ENCODE data around the gene LRATD1. TPM values are rescaled to one million over a fixed set of nuclear protein-coding genes. Genes with fewer than 3 reads are reported as not detected.

The LRATD1 gene
- total and polyA plus RNA-seq, 2 donors (not counting 3 experiments of a cell fraction or from before 2014, with no cell fraction given), result not detected

- dilution Hi-C loops (cut with MboI; ENCODE audit: extremely low pct_ligation_motif_present, low sequenced_read_pairs) (no loop called here), intact Hi-C loops (cut with micrococcal nuclease) (no loop called here)
- BruUV-seq (replicated peaks), result no TSS peak
- Histone ChIP-seq H3K27ac (ENCODE audit: insufficient read depth, low read depth, low read length) (no peak overlapping the region), H3K36me3 (ENCODE audit: control insufficient read depth in 2 of 2, extremely low read depth in 1 of 2, insufficient read depth in 2 of 2, low read length in 2 of 2) (no peaks in the 10 kb centered on the region), H3K27me3 (ENCODE audit: control insufficient read depth in 2 of 2, insufficient read depth in 2 of 2, low read length in 2 of 2) (peaks cover 31 to 41% of the 10 kb centered on the region in 2 experiments), H3K79me2 (ENCODE audit: control insufficient read depth, insufficient read depth, low read length) (no peaks in the 10 kb centered on the region), H3K9ac (replicated peaks; ENCODE audit: extremely low read depth, insufficient read depth, low read length) (no peak overlapping the region), H3K9me1 (replicated peaks; ENCODE audit: control insufficient read depth, extremely low read depth, insufficient read depth, low read length) (no peaks in the 10 kb centered on the region), H3K4me2 (ENCODE audit: insufficient read depth, low read length) (no peak overlapping the region), H3K9me3 (replicated peaks; ENCODE audit: control insufficient read depth, insufficient read depth, low read length) (no peaks in the 10 kb centered on the region), H2AFZ (ENCODE audit: low read depth, low read length) (no peak overlapping the region), H3K4me3 (replicated peaks in 1 of 3; ENCODE audit: insufficient read depth in 1 of 3, low read depth in 1 of 3, low read length in 3 of 3) (no peak overlapping the region), H3K4me1 (ENCODE audit: control insufficient read depth, extremely low read depth, insufficient read depth, low read length) (peaks cover 2% of the 10 kb centered on the region), H4K20me1 (replicated peaks; ENCODE audit: control insufficient read depth, extremely low read depth, insufficient read depth, low read length) (no peaks in the 10 kb centered on the region)
- no peak for FAIRE-seq
- POLR2A ChIA-PET, result no interaction called here
- TF ChIP-seq MAX (IDR thresholded peaks at IDR 0.05; ENCODE audit: insufficient read depth, insufficient read length) (no peak), POLR2AphosphoS5 (IDR thresholded peaks at IDR 0.05; ENCODE audit: insufficient read depth, low read depth, low read length) (no peak), GATA2 (IDR thresholded peaks at IDR 0.05; ENCODE audit: insufficient read depth, insufficient read length, low read depth, low read length) (no peak), EZH2 (IDR thresholded peaks at IDR 0.05; ENCODE audit: borderline replicate concordance, low read depth, low read length, severe bottlenecking) (no peak), MYC (IDR thresholded peaks at IDR 0.05; ENCODE audit: low read depth, low read length) (no peak), JUN (IDR thresholded peaks at IDR 0.05; ENCODE audit: borderline replicate concordance, insufficient read depth, insufficient read length, low read depth) (no peak), POLR2A (IDR thresholded peaks at IDR 0.05; ENCODE audit: low read depth, low read length) (no peak), FOS (IDR thresholded peaks at IDR 0.05; ENCODE audit: borderline replicate concordance, insufficient read depth, low read length) (no peak)
- TF ChIP-seq, protein P1, sequence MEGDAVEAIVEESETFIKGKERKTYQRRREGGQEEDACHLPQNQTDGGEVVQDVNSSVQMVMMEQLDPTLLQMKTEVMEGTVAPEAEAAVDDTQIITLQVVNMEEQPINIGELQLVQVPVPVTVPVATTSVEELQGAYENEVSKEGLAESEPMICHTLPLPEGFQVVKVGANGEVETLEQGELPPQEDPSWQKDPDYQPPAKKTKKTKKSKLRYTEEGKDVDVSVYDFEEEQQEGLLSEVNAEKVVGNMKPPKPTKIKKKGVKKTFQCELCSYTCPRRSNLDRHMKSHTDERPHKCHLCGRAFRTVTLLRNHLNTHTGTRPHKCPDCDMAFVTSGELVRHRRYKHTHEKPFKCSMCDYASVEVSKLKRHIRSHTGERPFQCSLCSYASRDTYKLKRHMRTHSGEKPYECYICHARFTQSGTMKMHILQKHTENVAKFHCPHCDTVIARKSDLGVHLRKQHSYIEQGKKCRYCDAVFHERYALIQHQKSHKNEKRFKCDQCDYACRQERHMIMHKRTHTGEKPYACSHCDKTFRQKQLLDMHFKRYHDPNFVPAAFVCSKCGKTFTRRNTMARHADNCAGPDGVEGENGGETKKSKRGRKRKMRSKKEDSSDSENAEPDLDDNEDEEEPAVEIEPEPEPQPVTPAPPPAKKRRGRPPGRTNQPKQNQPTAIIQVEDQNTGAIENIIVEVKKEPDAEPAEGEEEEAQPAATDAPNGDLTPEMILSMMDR (IDR thresholded peaks at IDR 0.05; ENCODE audit: extremely low read depth in 1 of 2, insufficient read depth in 1 of 2, low read depth in 1 of 2, low read length in 2 of 2), result no peak
- DNase-seq (ENCODE audit: low read depth, low spot score), result no peak
- CTCF ChIA-PET, result no interaction called here
Observed at GRCh38 chr2:14633061-14633460, 544 bp downstream of the LRATD1 start.

Measured in endothelial cell of umbilical vein (primary cell).